Epithelial cell of esophagus (primary cell): ENCODE data around the gene CCBE1.
A peak's percentile ranks its signal among the peaks of the same experiment; 100 is the strongest.

ENCODE experiments used
- DNase-seq: peaks from one replicate; pipeline ENCODE4 v3.0.0; 2010; ENCODE audit warnings: low read depth
- H3K4me3 ChIP-seq: 2 replicates; pipeline ENCODE4 v1.5.1; 2011; ENCODE audit warnings: mild to moderate bottlenecking, low read length, control low read depth
- CTCF ChIP-seq: IDR thresholded peaks from 2 replicates; pipeline ENCODE4 v1.5.1; 2011; ENCODE audit warnings: low read depth, mild to moderate bottlenecking, low read length, control low read depth, inconsistent platforms; ENCODE audit not compliant: insufficient read depth; ENCODE audit errors: missing control alignments

CCBE1 gene

GRCh38 chr18:59663096-59663495, 34.1 kb downstream of the CCBE1 start:
- peak; percentile 51 for DNase-seq
- H3K4me3 ChIP-seq = no peak overlapping the region
- TF ChIP-seq CTCF = no peak

- peak; percentile 93 for DNase-seq
- H3K4me3 ChIP-seq = no peak overlapping the region
- no peak for TF ChIP-seq CTCF
These were observed 35.1 kb downstream of the CCBE1 start for GRCh38 chr18:59661891-59662701.

GRCh38 chr18:59660786-59661743, 36.2 kb downstream of the CCBE1 start:
- no peak for TF ChIP-seq CTCF
- DNase-seq = peak; percentile 80
- no peak overlapping the region for H3K4me3 ChIP-seq

- no peak for DNase-seq
- TF ChIP-seq CTCF = no peak
- no peak overlapping the region for H3K4me3 ChIP-seq
These were observed 36.9 kb downstream of the CCBE1 start for GRCh38 chr18:59660366-59660765.

GRCh38 chr18:59659508-59660170, 37.6 kb downstream of the CCBE1 start:
- no peak overlapping the region for H3K4me3 ChIP-seq
- DNase-seq = peak; percentile 57
- no peak for TF ChIP-seq CTCF

- no peak for TF ChIP-seq CTCF
- DNase-seq = peak; percentile 18
- H3K4me3 ChIP-seq = no peak overlapping the region
These were observed 38.3 kb downstream of the CCBE1 start for GRCh38 chr18:59658941-59659340.
